Mesenchymal stem cell (in vitro differentiated cells and primary cell): ENCODE results near the gene PELI3.

Experiments
- DNase-seq: peaks from one replicate; pipeline ENCODE4 v3.0.0-alpha.2; 2013
- H2AFZ ChIP-seq: one replicate; pipeline ENCODE4 v1.6.1; 2013; ENCODE audit warnings: low read depth, mild to moderate bottlenecking, control low read depth, inconsistent platforms, low read length, moderate library complexity
- H2AK5ac ChIP-seq: 2 replicates; pipeline ENCODE4 v1.6.1; 2013; ENCODE audit warnings: low read length, moderate library complexity, mild to moderate bottlenecking, inconsistent platforms; ENCODE audit not compliant: severe bottlenecking
- H2BK120ac ChIP-seq: one replicate; pipeline ENCODE4 v1.6.1; 2013; ENCODE audit warnings: low read depth, mild to moderate bottlenecking, inconsistent platforms, low read length, moderate library complexity
- H2BK12ac ChIP-seq, 2 experiments: one replicate each; pipeline ENCODE4 v1.6.1; 2013; ENCODE audit warnings: inconsistent platforms in 2 of 2, low read length in 2 of 2, mild to moderate bottlenecking in 2 of 2, moderate library complexity in 2 of 2, control low read depth in 1 of 2
- H2BK15ac ChIP-seq: one replicate; pipeline ENCODE4 v1.6.1; 2013; ENCODE audit warnings: mild to moderate bottlenecking, low read depth, inconsistent platforms; ENCODE audit not compliant: poor library complexity, severe bottlenecking
- H2BK5ac ChIP-seq: 2 replicates; pipeline ENCODE4 v1.6.1; 2013; ENCODE audit warnings: low read depth, mild to moderate bottlenecking, low read length, control low read depth, inconsistent platforms; ENCODE audit not compliant: poor library complexity, severe bottlenecking
- H3K14ac ChIP-seq, 2 experiments: one replicate each; pipeline ENCODE4 v1.6.1; 2013; ENCODE audit warnings: inconsistent platforms in 2 of 2, low read length in 2 of 2, control low read depth in 1 of 2, mild to moderate bottlenecking in 1 of 2, moderate library complexity in 1 of 2
- H3K18ac ChIP-seq, 2 experiments: one replicate each; pipeline ENCODE4 v1.6.1; 2013; ENCODE audit warnings: inconsistent platforms in 2 of 2, low read length in 2 of 2, control low read depth in 1 of 2, low read depth in 1 of 2, mild to moderate bottlenecking in 1 of 2
- H3K23ac ChIP-seq, 2 experiments: one replicate each; pipeline ENCODE4 v1.6.1; 2013; ENCODE audit warnings: inconsistent platforms in 2 of 2, low read length in 2 of 2, mild to moderate bottlenecking in 2 of 2, moderate library complexity in 2 of 2, control low read depth in 1 of 2
- H3K27ac ChIP-seq: 2 replicates; pipeline ENCODE4 v1.5.1; 2013; ENCODE audit warnings: mild to moderate bottlenecking, moderate library complexity, low read length, control low read depth, inconsistent platforms; ENCODE audit not compliant: poor library complexity, severe bottlenecking
- H3K27me3 ChIP-seq, 2 experiments: 2 replicates each; pipeline versions ENCODE4 v1.6.1 to v1.7.0; 2013; ENCODE audit warnings: low read length in 2 of 2, mild to moderate bottlenecking in 2 of 2, moderate library complexity in 2 of 2, control low read depth in 1 of 2, inconsistent platforms in 1 of 2; ENCODE audit not compliant: control insufficient read depth in 1 of 2, insufficient read depth in 1 of 2
- H3K36me3 ChIP-seq, 2 experiments: 2 replicates each; pipeline versions ENCODE4 v1.6.1 to v1.7.0; 2013; ENCODE audit warnings: low read length in 2 of 2, control low read depth in 1 of 2, inconsistent platforms in 1 of 2, low read depth in 1 of 2, mild to moderate bottlenecking in 1 of 2; ENCODE audit not compliant: insufficient read depth in 2 of 2, control insufficient read depth in 1 of 2
- H3K4ac ChIP-seq, 2 experiments: one replicate each; pipeline ENCODE4 v1.6.1; 2013; ENCODE audit warnings: inconsistent platforms in 2 of 2, low read length in 2 of 2, mild to moderate bottlenecking in 2 of 2, moderate library complexity in 2 of 2, control low read depth in 1 of 2, low read depth in 1 of 2
- H3K4me1 ChIP-seq: 2 replicates; pipeline ENCODE4 v1.6.1; 2013; ENCODE audit warnings: low read depth, low read length, control low read depth; ENCODE audit not compliant: control insufficient read depth, insufficient read depth
- H3K4me2 ChIP-seq: 2 replicates; pipeline ENCODE4 v1.6.1; 2013; ENCODE audit warnings: low read length, mild to moderate bottlenecking, inconsistent platforms; ENCODE audit not compliant: poor library complexity, severe bottlenecking
- H3K4me3 ChIP-seq, 2 experiments: 2 replicates each; pipeline versions ENCODE4 v1.5.1 to v1.7.0; 2013; ENCODE audit warnings: low read length in 2 of 2, mild to moderate bottlenecking in 2 of 2, control low read depth in 1 of 2, low read depth in 1 of 2; ENCODE audit not compliant: insufficient read depth in 1 of 2
- H3K79me1 ChIP-seq: replicated peaks from 2 replicates; pipeline ENCODE4 v1.6.1; 2013; ENCODE audit warnings: mild to moderate bottlenecking, control low read depth, low read length, inconsistent platforms; ENCODE audit not compliant: poor library complexity, severe bottlenecking
- H3K9ac ChIP-seq: 2 replicates; pipeline ENCODE4 v1.7.0; 2013; ENCODE audit warnings: mild to moderate bottlenecking, low read length, moderate library complexity
- H3K9me3 ChIP-seq: 2 replicates; pipeline ENCODE4 v1.7.0; 2013; ENCODE audit warnings: mild to moderate bottlenecking, low read length; ENCODE audit not compliant: control insufficient read depth
- H4K8ac ChIP-seq: one replicate; pipeline ENCODE4 v1.6.1; 2013; ENCODE audit warnings: inconsistent platforms, mild to moderate bottlenecking, low read length, moderate library complexity
- H4K91ac ChIP-seq: one replicate; pipeline ENCODE4 v1.6.1; 2013; ENCODE audit warnings: mild to moderate bottlenecking, low read length, inconsistent platforms
- WGBS: methylation state at CpG from one replicate; pipeline ENCODE4 v1.1.7; 2013; ENCODE audit warnings: mixed read lengths; 5-methylcytosine and 5-hydroxymethylcytosine counted together

The PELI3 gene

GRCh38 chr11:66510271-66510989, 43.7 kb downstream of the PELI3 start, which contains the start of gene BBS1:
TSS of gene BBS1 (plus strand) at chr11:66510635. CDS start at chr11:66510660, 25 bp downstream.
- Histone ChIP-seq H3K27me3 (no peaks in the 10 kb centered on the region), H2BK15ac (peak within 1 kb of the TSS; percentile 13), H3K23ac (no peak within 1 kb of the TSS), H3K18ac (peak within 1 kb of the TSS in 1 of 2 experiments; percentile 50), H2AK5ac (peak within 1 kb of the TSS; percentile 47), H3K27ac (no peak within 1 kb of the TSS), H2BK12ac (no peak within 1 kb of the TSS), H3K4ac (peak within 1 kb of the TSS; percentile 57 to 64), H3K4me3 (peak within 1 kb of the TSS; percentile 67 to 98), H4K8ac (peak within 1 kb of the TSS; percentile 92), H3K79me1 (peaks cover 18% of the 10 kb centered on the region), H3K9me3 (no peaks in the 10 kb centered on the region), H4K91ac (no peak within 1 kb of the TSS), H3K4me2 (peak within 1 kb of the TSS; percentile 98), H3K4me1 (peaks cover 3% of the 10 kb centered on the region), H3K36me3 (peaks cover 41 to 43% of the 10 kb centered on the region in 2 experiments), H2AFZ (peak within 1 kb of the TSS; percentile 2), H2BK5ac (peak within 1 kb of the TSS; percentile 14), H2BK120ac (no peak within 1 kb of the TSS), H3K9ac (peak within 1 kb of the TSS; percentile 95), H3K14ac (no peak within 1 kb of the TSS)
- 7% methylated on average over 31 of the region's 31 CpGs for WGBS
- DNase-seq = peak; percentile 78

- H3K4me3 ChIP-seq = peak overlapping the region; percentile 67 to 98
- WGBS = 0% methylated on average over 1 of the region's 5 CpGs
- DNase-seq = no peak
- peaks cover 44 to 46% of the 10 kb centered on the region in 2 experiments for H3K36me3 ChIP-seq
- H2BK15ac ChIP-seq = no peak overlapping the region
- H4K91ac ChIP-seq = no peak overlapping the region
- peaks cover 18% of the 10 kb centered on the region for H3K79me1 ChIP-seq
- peak overlapping the region; percentile 95 for H3K9ac ChIP-seq
- H3K14ac ChIP-seq = no peak overlapping the region
- H2BK5ac ChIP-seq = peak overlapping the region; percentile 14
- H2BK12ac ChIP-seq = no peak overlapping the region
- H2AFZ ChIP-seq = peak overlapping the region; percentile 2
- no peak overlapping the region for H3K27ac ChIP-seq
- H3K4me1 ChIP-seq = peaks cover 3% of the 10 kb centered on the region
- H3K9me3 ChIP-seq = no peaks in the 10 kb centered on the region
- H3K4me2 ChIP-seq = peak overlapping the region; percentile 98
- no peaks in the 10 kb centered on the region for H3K27me3 ChIP-seq
- peak overlapping the region; percentile 57 to 64 for H3K4ac ChIP-seq
- no peak overlapping the region for H2BK120ac ChIP-seq
- H2AK5ac ChIP-seq = peak overlapping the region; percentile 47
- no peak overlapping the region for H3K23ac ChIP-seq
- no peak overlapping the region for H4K8ac ChIP-seq
- peak overlapping the region in 1 of 2 experiments; percentile 50 for H3K18ac ChIP-seq
Observed at GRCh38 chr11:66510990-66511339, 44.3 kb downstream of the PELI3 start.

- H3K4me1 ChIP-seq = no peaks in the 10 kb centered on the region
- no peak overlapping the region for H3K14ac ChIP-seq
- H2BK5ac ChIP-seq = no peak overlapping the region
- no peak overlapping the region for H2BK15ac ChIP-seq
- H2AK5ac ChIP-seq = no peak overlapping the region
- no peak overlapping the region for H3K4me3 ChIP-seq
- H3K4ac ChIP-seq = no peak overlapping the region
- no peak overlapping the region for H4K91ac ChIP-seq
- H3K9ac ChIP-seq = no peak overlapping the region
- H3K27me3 ChIP-seq = no peaks in the 10 kb centered on the region
- H2BK120ac ChIP-seq = no peak overlapping the region
- H2AFZ ChIP-seq = no peak overlapping the region
- no peak overlapping the region for H2BK12ac ChIP-seq
- H3K79me1 ChIP-seq = peaks cover 2% of the 10 kb centered on the region
- H3K36me3 ChIP-seq = peaks cover 42 to 58% of the 10 kb centered on the region in 2 experiments
- no peaks in the 10 kb centered on the region for H3K9me3 ChIP-seq
- no peak overlapping the region for H3K23ac ChIP-seq
- H3K18ac ChIP-seq = no peak overlapping the region
- H3K27ac ChIP-seq = no peak overlapping the region
- 96% methylated on average over 11 of the region's 11 CpGs for WGBS
- H3K4me2 ChIP-seq = no peak overlapping the region
- no peak overlapping the region for H4K8ac ChIP-seq
- no peak for DNase-seq
Observed at GRCh38 chr11:66523611-66524010, 56.9 kb downstream of the PELI3 start.

GRCh38 chr11:66524304-66525040, 57.8 kb downstream of the PELI3 start:
- Histone ChIP-seq H3K27me3 (no peaks in the 10 kb centered on the region), H3K4ac (no peak overlapping the region), H3K23ac (no peak overlapping the region), H4K8ac (no peak overlapping the region), H2BK15ac (no peak overlapping the region), H2BK12ac (no peak overlapping the region), H3K9me3 (no peaks in the 10 kb centered on the region), H3K4me1 (no peaks in the 10 kb centered on the region), H3K14ac (no peak overlapping the region), H2AK5ac (no peak overlapping the region), H4K91ac (no peak overlapping the region), H2BK120ac (no peak overlapping the region), H3K36me3 (peaks cover 45 to 54% of the 10 kb centered on the region in 2 experiments), H3K18ac (no peak overlapping the region), H3K9ac (no peak overlapping the region), H3K4me3 (no peak overlapping the region), H3K79me1 (peaks cover 2% of the 10 kb centered on the region), H3K27ac (no peak overlapping the region), H2BK5ac (no peak overlapping the region), H3K4me2 (no peak overlapping the region), H2AFZ (no peak overlapping the region)
- WGBS = 85% methylated on average over 6 of the region's 10 CpGs
- no peak for DNase-seq
